ENCODE measurements around the gene SPC25. TPM values are rescaled to one million over a fixed set of nuclear protein-coding genes. Genes with fewer than 3 reads are reported as not detected.
A peak's percentile ranks its signal among the peaks of the same experiment; 100 is the strongest.

The SPC25 gene
- total and polyA plus RNA-seq, 9 of the 15 experiments (the other 6 are each of a cell fraction or from before 2014, with no cell fraction given), result 44.8 to 100 (median 75.0) TPM

GRCh38 chr2:168926621-168927386 is 36.6 kb upstream of the SPC25 start:
- TF ChIP-seq SNRNP70 (optimal IDR thresholded peaks at IDR 0.05; ENCODE audit: low read depth, low read length) (no peak), MEIS2 (IDR thresholded peaks at IDR 0.05; ENCODE audit: partially characterized antibody) (peak; percentile 55), PKNOX1 (IDR thresholded peaks at IDR 0.05) (0 out of 2 replicates have a peak, but pooled peaks have one; percentile 8), CTBP1 (IDR thresholded peaks at IDR 0.05; ENCODE audit: borderline replicate concordance) (no peak), RBFOX2 (IDR thresholded peaks at IDR 0.05; ENCODE audit: low read depth, low read length) (no peak), E2F4 (CRISPR knock-in tag; IDR thresholded peaks at IDR 0.05; ENCODE audit: low read depth) (no peak), NFE2 (IDR thresholded peaks at IDR 0.05; ENCODE audit: low read depth) (peak; percentile 39; the same call in 1 of the 2 replicates), PBX2 (CRISPR knock-in tag; IDR thresholded peaks at IDR 0.05; ENCODE audit: low read depth) (no peak), PBX2 (tag; conservative IDR thresholded peaks at IDR 0.05; ENCODE audit: low read depth) (peak; percentile 45; the same call in 1 of the 2 replicates), KDM1A (IDR thresholded peaks at IDR 0.05) (peak in 1 of 2 experiments; percentile 5; a peak in 1 of 4 replicates)
- Histone ChIP-seq H3K4me2 (ENCODE audit: insufficient read depth, low read length) (no peak overlapping the region), H2AFZ (ENCODE audit: low read depth, low read length) (no peak overlapping the region), H3K9me1 (ENCODE audit: control insufficient read depth, insufficient read depth, low read length) (no peaks in the 10 kb centered on the region), H3K9ac (ENCODE audit: insufficient read depth in 1 of 2, low read depth in 2 of 2, low read length in 2 of 2) (no peak overlapping the region), H3K4me1 (replicated peaks in 1 of 2; ENCODE audit: control insufficient read depth in 2 of 2, insufficient read depth in 2 of 2, low read length in 2 of 2) (peaks cover 0 to 3% of the 10 kb centered on the region in 2 experiments; a peak in 2 of 5 replicates), H3K4me3 (no peak overlapping the region), H3K36me3 (ENCODE audit: control insufficient read depth, insufficient read depth, low read length) (no peaks in the 10 kb centered on the region), H3K9me3 (replicated peaks; ENCODE audit: control insufficient read depth, insufficient read depth, low read depth, low read length) (no peaks in the 10 kb centered on the region), H4K20me1 (replicated peaks; ENCODE audit: control insufficient read depth, insufficient read depth, low read length) (no peaks in the 10 kb centered on the region), H3K27ac (ENCODE audit: extremely low read depth, low read depth, low read length) (no peak overlapping the region), H3K79me2 (ENCODE audit: control insufficient read depth, insufficient read depth, low read length) (no peaks in the 10 kb centered on the region), H3K27me3 (ENCODE audit: control insufficient read depth in 2 of 2, insufficient read depth in 2 of 2, low read length in 2 of 2) (no peaks in the 10 kb centered on the region)
- in situ Hi-C loops (cut with MboI), result no loop called here
- no peak for DNase-seq (ENCODE audit: extremely low read depth in 1 of 4, low spot score in 3 of 4)
- POLR2A ChIA-PET, result no interaction called here
- CTCF ChIA-PET (ENCODE audit: low intra/inter-chr PET ratio), result no interaction called here
- FAIRE-seq, result no peak
- no TSS peak for BruUV-seq (replicated peaks)
- no peak for ATAC-seq
- intact Hi-C loops (cut with micrococcal nuclease), result loop anchor here (10.0 kb wide), 1 partner anchor 782 kb away; no protein-coding TSS in a partner anchor
- WGBS (ENCODE audit: insufficient coverage, low coverage, missing lambda C conversion rate), result 52% methylated on average over 3 of the region's 3 CpGs

All from K562 (cell line).